SKM-1 treated with dmso at 0.1 percent for 144 hours (cell line): Measurements from ENCODE around the gene DACT1.
A peak's percentile ranks its signal among the peaks of the same experiment; 100 is the strongest.

Experiments
- DNase-seq: peaks from one replicate; lab custom pipeline; 2025; ENCODE audit not compliant: unreplicated experiment; lab: John Stamatoyannopoulos, UW

The DACT1 gene

DNA sequence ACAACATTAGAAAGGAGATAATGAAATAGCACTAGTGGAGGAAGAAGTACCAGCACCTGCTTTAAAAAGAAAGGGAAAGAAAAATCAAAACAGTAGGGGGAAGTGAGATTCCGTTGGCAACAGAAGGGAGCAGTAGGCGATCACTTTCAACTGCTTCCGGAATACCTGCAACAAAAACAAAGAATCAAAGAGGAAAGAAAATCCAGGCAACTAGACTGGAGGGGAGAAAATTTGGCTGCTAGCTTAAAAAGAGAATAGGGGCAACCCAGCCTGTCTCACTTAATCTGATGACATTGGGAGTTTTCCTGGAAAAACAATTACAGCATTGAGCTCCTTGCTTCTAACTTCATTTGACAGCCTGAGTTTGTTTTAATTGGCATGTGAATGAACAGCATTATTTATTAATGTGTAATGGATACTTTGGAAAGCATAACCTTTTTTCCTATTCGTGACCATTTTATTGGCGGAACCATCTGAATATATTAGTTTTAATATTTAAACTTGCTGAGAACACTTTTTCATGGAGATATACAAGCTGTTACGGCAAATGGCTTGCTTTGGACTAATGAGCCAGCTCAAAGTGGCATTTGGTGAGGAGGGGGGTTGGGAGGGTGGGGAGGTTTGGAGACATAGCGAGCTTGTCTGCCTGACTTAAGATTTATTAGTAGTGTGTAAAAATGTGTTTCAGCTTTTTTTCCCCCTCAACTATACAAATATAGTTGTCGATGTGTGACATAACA, 2.5 kb upstream of the DACT1 start:
- DNase-seq, result no peak

DNA sequence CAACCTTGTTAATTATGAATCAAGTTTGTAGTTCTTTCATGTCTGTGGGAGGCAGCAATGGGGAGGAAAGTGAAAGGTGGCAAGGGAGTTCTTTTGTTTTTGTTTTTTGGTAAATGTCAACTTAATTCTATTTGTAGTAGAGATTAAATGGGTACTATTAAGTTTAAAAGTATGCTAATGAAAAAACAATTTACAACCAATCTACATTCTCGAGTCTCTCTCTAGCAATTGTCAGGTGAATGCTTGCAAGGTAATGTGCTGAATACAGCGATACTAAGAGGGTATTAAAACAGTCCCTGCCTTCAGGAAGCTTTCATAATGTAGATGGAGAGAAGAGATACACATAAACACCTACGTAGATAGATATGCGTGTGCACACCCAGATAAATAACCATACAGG, 1.6 kb upstream of the DACT1 start:
- no peak for DNase-seq

DNA sequence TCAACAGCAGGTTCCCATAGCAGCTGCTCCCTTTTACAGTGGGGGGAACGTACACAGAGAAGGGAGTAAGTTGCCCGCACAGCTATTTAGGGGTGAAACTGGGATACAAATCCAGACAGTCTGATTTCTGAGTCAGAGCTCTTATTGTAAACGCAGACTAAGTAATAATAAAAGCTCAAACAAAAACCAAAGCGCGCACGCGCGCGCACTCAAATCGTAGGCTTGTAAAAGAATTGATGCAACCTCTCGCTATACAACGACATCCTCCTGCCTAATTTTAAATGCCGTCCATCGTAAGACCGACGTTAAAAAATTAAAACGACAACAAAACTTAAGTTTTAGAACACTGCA, 747 bp upstream of the DACT1 start:
- no peak for DNase-seq

- no peak for DNase-seq
Measured at GRCh38 chr14:58638231-58639197, 752 bp downstream of the DACT1 start.

DNA sequence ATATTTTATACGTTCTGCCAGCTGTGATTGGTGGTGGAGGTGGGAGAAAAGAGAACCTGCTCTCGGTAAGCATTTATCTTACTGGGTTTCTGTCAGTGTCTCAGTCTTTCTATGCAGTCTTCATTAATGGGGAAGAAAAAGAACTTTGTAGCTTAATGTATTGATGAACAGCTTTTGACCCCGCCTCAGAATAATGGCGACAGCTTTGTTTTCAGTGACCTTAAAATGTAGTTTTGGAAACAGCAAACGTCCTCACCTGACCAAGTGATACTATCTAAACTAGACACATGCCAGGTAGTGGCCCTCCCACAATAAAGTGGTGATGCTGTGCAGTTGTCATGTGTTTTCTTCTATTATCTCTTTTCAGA, 1.4 kb downstream of the DACT1 start:
- DNase-seq, result no peak

DNA sequence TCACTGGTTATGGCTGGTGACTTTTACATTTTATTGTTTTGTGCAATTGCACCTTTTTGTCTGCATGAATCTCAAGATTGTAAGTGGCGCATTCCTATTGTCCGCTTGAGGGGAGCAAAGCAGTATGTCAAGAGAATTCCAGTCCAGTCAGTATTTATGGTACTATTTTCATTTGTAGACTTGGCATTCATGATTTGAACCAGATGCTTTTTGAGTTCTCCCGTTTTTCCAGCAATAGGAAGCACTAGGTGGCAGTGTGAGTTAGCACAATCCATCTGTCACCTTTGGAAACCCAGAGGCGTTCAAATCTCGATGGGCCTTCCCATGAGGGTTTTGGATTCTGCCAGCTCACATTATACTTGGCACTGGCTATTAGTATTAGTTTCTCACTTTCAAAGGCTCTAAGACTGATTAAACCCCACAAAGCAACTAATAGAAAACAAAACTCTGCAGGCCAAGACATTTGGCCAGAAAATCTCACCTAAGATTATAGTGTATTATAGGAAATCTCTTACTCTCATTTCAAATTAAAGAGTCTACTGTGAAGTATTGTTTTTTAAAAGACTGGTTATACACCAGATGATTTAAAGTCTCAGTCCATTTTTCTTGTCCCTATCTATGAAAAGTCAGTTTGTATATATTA, 2.2 kb downstream of the DACT1 start:
- no peak for DNase-seq

DNA sequence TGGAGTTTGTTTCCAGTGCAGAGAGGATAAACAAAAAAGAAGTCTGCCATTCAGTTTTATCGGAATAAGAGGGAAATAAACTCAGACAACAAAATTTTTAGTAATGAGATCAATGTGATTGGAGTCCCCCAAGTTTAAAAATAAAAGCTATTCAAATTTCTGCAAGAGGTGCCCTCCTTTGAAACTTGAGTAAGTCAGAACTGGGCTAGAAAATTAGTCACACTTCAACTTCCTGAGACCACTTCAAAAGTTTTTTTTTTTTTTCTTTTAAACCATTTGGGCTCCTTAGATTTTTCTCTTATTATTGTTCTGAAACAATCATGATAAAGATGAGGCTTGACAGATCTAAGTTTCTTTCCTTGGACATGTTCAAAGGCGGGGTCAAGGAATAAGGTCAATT, 3.2 kb downstream of the DACT1 start:
- DNase-seq, result no peak

- DNase-seq, result no peak
Measured at GRCh38 chr14:58641509-58641908, 3.7 kb downstream of the DACT1 start.

DNA sequence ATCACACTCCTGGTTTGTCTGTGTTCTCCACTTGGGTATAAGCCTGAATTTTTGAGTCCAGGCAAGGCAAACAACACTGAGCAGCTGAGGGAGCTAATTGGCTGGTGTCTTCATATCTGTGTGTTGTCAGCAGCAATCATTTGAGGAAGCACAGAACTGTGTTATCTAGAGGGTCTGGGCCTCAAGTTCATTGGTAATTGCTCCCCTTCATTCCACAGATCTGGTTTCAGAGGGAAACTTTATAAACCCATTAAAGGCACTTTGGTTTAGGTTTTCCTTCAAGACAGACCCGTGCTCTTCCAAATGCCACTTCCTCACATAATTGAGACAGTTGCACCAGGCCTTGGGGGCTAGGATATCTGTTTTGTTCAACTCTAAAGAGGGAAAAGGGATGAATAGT, 5.6 kb downstream of the DACT1 start:
- DNase-seq, result no peak

- no peak for DNase-seq
Measured at GRCh38 chr14:58645641-58646040, 7.9 kb downstream of the DACT1 start.

GRCh38 chr14:58646479-58646878, 8.7 kb downstream of the DACT1 start:
- DNase-seq, result no peak

DNA sequence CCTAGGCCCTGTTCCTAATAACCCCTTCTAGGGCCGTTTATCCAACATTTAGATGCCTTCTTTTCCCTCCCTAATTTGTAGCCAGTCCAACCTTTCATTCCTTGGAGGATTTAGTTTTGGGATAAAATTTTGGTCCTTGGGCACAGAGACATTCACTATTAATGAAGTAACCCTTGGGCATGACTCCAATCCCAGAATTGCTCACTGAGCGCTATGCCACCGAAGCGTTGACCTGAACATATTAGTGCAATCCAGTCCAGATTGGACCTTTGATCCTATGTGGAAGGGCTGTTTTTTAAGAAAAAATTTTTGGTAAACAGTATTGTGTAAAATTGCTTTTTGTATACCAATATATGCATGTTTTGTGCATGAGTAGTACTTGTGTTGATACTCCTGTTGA, 10.0 kb downstream of the DACT1 start:
- DNase-seq, result no peak

DNA sequence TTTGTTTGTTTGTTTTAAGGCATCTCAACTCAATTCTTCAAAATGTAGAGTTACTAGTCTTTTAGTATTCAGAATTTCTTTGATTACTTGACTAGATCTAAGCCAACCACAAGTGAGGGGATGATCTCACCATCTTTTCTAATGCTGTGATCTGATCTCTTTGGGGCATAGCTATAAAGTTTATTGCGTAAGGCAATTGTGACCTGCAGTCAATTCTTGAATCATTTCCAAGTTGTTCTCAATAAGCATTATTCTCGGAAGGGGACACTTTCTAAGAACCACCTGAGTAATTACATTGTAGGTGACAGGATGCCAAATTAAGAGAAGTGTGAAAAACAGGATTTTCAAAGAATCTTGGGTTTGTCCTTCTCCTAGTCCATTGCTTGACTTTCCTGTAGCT, 13.1 kb downstream of the DACT1 start:
- no peak for DNase-seq

DNA sequence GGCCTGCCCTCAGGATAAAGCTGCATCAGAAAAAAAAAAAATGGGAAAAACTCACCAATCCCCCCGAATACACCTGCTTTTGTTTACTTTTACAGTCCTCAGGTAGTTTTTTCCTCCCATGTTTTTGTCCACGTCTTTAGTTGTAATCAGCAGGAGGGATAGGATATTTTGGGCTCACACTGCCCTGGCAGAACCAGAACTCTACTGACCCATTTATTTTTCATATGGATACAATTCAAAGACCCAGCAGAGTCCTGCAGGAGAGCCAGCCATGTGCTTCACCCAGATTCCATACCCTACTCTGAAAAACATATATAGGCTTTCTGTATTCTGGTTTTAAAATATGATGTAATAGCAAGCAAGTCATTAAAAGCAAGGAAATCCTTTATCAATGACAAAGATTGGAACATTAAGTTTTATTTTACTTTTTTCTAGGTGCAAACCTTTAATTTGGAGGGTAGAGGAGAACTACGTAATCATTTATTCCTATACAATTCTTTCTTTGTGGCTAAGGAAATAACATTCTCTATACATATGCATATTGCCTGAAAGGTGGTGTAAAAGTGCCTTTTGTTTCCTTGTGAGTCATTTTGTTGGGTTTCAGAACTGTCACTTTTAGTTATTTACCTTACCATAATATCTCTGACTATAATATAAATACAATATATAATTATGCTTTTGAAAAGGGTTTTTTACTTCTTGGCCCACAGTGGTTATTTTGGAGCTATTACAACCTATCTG, 19.1 kb downstream of the DACT1 start:
- no peak for DNase-seq

- DNase-seq, result no peak
Measured at GRCh38 chr14:58659061-58659460, 21.3 kb downstream of the DACT1 start.

DNA sequence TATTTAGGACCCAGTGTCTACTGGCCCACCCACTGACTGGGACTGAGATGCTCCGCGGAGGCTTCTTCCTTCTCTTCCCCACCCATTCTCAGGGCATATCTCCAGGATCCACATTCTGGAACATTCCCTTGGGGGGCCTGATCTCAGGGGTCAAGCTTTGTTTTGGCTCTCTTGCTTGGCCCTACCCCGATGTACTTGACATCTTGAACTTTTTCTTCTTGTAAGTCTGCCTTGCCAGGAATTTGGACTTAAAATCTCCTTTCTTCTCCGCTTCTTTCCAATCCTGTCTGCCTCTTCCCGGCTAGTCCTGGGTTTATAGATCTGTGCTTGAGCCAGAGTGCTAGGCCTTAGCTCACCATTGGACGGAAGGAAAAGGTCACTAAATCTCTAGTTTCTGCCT, 22.1 kb downstream of the DACT1 start:
- DNase-seq, result no peak

GRCh38 chr14:58660407-58660806, 22.6 kb downstream of the DACT1 start:
- no peak for DNase-seq

- peak; percentile 16 for DNase-seq
Measured at GRCh38 chr14:58662018-58662417, 24.3 kb downstream of the DACT1 start.

DNA sequence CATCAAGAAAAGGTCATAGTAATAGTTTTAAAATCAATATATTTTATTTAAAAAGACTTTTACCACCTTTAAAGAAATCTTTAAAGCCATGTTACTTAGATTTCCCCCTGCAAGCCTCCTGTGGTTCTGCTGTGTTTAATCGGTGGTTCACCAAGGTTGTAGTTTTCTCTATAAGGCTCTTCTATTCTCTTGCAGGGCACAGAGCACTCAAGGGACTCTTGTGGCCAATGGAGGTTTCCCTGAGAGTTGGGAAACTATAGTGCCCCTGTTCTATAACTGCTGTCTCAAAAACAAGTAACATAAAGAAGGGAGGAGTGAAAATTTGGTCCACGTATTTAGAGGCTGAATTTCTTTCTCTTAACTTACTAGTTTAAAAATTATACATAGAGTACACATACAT, 25.0 kb downstream of the DACT1 start:
- DNase-seq, result no peak

DNA sequence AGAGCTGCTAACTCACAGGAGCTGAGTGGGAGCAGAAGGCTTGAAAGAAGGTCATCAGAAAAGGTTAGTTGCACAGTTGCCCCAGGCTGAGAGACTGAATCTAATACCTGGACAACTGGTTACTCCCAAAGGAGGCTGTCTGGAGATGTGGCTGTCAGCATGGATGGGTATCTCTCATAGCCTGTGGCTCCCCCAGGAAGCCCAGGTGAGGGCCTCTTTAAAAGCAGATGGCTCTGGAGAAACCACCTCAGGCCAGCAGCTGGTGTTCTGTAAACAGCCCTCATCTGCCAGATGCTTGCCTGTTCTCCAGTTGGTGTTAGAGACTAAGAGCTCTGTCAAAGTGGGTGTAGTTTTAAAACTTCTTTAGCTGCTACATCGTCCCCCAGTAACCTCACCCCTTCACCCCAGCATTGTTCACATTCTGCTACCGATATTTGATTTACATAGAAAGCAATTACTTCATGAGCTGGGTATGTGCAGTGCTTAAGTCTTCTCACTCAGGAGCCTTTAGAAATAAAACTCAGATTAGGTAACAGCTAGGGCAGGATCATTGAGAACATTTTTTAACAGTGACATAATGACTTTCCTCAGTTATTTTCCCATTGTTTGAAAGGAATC, 25.8 kb downstream of the DACT1 start:
- no peak for DNase-seq
